HG03342 (cell line): Measurements from ENCODE around the gene RBAK.
"Not testable (repeated sequence)": the region's sequence is repeated elsewhere in the genome, so short reads cannot be mapped to it uniquely, and the experiment has no call there.

ENCODE experiments used
- ATAC-seq: cut with Tn5 transposase; IDR thresholded peaks from one replicate; pipeline ENCODE4 v1.9.1; 2021; ENCODE audit warnings: mild to moderate bottlenecking, moderate library complexity; ENCODE audit not compliant: unreplicated experiment

RBAK gene

DNA sequence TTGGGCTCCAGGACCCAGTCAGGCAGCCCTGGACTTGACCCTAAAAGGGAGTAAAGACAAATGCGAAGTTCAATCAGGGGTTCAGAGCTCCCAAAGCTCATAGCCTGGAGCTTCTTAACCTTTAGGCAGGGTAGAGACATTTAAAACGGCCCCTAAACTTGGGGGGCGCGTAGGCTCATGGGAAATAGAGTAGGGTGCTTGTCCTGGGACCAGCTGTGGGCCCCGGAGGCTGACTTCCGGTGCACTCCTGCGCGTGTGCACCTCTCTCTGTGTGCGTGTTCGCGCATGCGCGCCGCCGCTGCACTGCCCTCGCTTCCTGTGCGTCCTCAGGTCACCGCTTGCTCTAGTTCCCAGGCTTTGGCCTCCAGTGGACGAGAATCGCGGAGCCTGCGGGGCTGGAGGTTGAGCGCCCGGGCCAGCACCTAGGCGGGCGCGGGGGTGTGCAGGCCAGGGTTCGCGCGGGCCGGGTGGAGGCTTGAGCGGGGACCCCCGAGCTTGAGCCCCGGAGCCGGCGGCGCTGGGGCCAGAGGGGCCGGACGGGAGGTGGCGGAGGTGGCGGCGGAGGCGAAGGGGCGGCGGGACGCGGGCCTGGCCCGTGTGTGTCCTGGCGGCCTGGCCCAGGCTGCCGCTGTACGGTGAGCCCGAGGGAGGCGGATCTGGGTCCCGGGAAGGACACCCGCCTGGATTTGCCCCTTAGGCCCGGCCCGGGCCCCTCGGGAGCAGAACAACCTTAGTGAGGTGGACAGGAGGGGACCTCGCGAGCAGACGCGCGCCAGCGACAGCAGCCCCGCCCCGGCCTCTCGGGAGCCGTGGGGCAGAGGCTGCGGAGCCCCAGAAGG lies at the start of gene RBAK:
Gene RBAK, plus strand, starts transcription at position 303 of the 839 bp plus-strand sequence. CDS start 2,217 bp downstream, outside the sequence.
- peak; percentile 98 for ATAC-seq

DNA sequence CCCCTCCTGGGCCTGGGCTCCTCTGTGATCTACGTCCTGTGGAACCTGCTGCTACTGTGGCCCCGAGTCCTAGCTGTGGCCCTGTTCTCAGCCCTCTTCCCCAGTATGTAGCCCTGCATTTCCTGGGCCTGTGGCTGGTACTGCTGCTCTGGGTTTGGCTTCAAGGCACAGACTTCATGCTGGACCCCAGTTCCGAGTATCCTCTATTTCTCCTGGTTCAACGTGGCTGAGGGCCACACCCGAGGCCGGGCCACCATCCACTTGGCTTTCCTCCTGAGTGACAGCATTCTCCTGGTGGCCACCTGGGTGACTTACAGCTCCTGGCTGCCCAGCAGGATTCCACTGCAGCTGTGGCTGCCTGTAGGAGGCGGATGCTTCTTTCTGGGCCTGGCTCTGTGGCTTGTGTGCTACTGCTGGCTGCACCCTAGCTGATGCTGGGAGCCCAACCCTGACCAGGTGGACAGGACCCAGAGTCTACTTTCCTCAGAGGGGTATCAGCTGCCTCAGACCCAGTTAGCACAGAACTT lies 48.9 kb upstream of the RBAK start:
- no peak for ATAC-seq

- no peak for ATAC-seq
Observed at GRCh38 chr7:4998244-4998643, 47.4 kb upstream of the RBAK start.

DNA sequence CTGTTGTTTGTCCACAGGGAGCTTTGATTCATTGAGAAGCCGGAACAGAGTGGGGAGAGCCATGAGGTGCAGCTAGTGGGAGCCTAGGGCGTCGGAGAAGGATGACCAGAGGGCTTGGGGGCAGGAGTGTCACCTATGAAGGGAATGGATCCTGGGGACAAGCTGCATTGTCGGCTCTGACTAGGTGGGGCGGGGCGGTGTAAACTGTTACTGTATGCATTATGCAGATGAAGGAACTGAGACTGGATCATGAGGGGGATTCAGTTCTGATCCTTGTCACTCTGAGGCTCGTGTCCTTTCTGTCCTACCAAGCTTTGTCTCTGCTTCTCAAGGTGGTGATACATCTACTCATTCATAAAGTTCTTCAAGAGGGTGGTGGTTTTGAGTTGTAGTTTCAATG lies 46.8 kb upstream of the RBAK start:
- ATAC-seq = no peak

- ATAC-seq = no peak
Observed at GRCh38 chr7:4999369-4999950, 46.2 kb upstream of the RBAK start.

GRCh38 chr7:5001003-5001402 lies 44.7 kb upstream of the RBAK start:
- ATAC-seq = no peak

- no peak for ATAC-seq
Observed at GRCh38 chr7:5001911-5002310, 43.7 kb upstream of the RBAK start.

DNA sequence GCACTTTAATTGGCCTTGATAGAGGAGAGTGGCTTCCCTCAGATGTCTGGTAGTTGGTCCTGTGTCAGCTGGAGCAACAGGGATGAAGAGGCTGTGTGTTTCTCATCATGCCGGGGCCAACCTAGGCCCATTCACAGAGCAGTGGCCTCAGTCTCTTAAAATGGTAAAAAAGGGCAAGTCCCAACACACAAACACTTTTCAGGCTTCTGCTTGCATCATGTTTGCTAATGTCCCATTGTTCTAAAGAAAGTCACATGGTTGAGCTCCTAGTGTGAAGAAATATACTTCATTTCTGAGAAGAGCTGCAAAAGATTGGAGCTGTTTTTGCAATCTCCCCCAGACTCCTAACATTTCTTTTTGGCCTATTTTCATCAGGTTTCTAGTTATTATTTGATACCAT lies 40.6 kb upstream of the RBAK start:
- no peak for ATAC-seq

DNA sequence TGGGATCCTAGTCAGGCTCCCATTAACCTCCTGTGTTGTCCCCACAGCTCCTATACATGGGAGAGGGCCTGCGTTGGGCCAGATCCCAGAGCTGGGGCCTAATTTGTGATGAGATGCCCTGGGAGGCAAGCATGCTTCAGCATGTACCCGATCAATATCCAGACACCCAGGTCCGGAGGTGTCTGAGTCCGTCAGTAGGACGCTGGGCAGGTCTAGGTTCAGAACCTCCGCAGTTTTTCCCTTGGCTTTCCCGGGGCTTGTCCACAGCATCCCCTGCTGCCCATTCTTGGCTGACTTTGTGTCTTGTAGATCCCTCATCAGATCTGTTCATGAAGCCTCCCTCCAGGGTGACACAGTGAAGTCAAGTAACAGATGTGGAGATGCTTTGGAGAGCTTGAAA lies 32.7 kb upstream of the RBAK start:
- no peak for ATAC-seq

- ATAC-seq = not testable (repeated sequence)
Observed at GRCh38 chr7:5015936-5016335, 29.7 kb upstream of the RBAK start.

DNA sequence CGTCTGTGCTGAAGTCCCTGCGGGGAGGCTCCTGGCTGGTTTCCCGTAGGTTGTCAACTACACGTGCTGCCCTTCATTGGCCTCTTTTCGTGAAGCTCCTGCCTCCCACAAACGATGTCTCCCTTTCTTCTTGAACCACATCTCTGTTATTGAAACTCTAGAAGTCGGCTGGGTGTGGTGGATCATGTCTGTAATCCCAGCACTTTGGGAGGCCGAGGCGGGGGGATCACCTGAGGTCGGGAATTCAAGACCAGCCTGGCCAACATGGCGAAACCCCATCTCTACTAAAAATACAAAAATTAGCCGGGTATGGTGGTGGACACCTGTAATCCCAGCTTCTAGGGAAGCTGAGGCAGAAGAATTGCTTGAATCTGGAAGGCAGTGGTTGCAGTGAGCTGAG lies 28.0 kb upstream of the RBAK start:
- not testable (repeated sequence) for ATAC-seq

- no peak for ATAC-seq
Observed at GRCh38 chr7:5020098-5020497, 25.6 kb upstream of the RBAK start.

DNA sequence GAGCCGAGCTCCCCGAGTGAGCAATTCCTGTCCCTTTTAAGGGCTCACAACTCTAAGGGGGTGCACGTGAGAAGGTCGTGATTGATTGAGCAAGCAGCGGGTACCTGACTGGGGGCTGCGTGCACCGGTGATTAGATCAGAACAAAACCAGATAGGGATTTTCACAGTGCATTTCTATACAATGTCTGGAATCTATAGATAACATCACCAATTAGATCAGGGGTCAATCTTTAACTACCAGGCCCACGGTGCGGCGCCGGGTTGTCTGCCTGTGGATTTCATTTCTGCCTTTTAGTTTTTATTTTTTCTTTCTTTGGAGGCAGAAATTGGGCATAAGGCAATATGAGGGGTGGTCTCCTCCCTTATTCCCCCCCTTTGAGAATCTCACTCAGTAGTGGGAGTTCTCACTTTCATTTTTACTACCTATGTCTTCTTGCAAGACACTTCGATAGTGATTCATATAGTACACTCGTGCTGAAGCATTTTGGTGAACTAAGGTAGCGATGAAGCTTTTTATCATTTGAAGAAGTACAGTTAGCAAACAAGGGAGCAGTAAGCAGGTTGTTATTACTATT lies 24.6 kb upstream of the RBAK start:
- ATAC-seq = not testable (repeated sequence)

DNA sequence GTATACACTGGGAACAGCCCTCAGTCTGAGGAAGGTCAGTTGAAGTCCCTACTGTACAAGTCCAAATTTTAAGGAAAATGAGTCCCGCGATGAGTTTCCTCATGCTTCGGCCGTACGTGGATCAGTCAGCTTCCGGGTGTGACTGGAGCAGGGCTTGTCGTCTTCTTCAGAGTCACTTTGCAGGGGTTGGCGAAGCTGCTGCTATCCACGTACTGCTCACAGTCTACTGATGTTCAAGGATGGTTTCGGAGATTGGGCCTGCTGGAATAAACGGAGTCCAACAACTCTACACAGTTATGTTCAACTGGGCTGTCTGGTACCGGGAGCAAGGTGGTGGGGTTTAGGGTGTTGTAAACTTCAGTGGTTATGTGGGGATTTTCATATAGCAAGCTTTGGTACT lies 22.0 kb upstream of the RBAK start:
- ATAC-seq = not testable (repeated sequence)

DNA sequence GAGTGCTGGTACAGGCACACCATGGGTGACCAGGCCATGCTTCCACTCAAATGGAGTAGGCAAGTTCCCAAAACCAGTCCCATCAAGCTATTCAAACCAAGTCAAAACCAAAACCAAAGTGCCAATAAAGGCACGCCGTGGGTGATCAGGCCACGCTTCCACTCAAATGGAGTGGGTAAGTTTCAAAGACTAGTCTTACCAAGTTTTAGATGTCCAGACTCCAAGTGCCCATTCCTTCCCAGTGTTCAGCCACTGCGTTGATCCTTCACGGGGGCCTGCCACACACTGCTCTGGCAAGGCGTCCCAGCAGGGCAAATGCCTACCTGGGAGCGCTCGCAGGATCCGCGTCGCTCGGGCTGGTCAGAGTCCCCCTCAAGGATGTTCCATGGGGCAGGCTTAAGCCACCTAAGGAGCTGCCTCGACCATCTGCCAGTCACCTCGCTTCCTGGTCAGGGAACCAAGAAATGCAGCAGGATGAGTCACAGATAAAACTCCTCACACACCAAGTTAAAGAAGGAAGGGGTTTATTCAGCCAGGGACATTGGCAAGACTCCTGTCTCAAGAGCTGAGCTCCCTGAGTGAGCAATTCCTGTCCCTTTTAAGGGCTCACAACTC lies 17.8 kb upstream of the RBAK start:
- not testable (repeated sequence) for ATAC-seq

GRCh38 chr7:5033186-5033585 lies 12.5 kb upstream of the RBAK start:
- ATAC-seq = not testable (repeated sequence)

GRCh38 chr7:5035276-5035675 lies 10.4 kb upstream of the RBAK start:
- ATAC-seq = no peak

- no peak for ATAC-seq
Observed at GRCh38 chr7:5036446-5036845, 9.2 kb upstream of the RBAK start.

DNA sequence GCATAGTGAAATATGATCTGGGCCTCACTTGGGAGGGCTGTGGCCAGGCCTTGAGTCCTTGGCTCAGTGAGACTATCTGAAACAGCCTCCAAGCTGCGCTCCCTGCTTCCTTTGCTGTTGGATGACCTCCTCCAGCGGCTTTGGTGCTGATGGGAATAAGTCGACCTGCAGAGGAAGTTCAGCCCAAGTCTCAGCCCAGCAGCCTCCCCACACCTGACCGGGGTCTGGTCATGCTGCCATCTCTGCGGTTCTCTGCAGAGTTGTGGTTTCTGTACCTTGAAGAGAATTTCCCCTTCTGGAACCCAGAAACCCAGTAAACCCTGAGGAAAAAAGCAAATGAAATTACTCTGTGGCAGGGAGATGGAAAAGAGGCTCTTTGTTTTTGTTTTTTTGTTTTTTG lies 4.6 kb upstream of the RBAK start:
- no peak for ATAC-seq

- ATAC-seq = no peak
Observed at GRCh38 chr7:5043661-5044060, 2.0 kb upstream of the RBAK start.

- ATAC-seq = not testable (repeated sequence)
Observed at GRCh38 chr7:5046397-5046732, 705 bp downstream of the RBAK start.

GRCh38 chr7:5047127-5047526 lies 1.5 kb downstream of the RBAK start:
- ATAC-seq = not testable (repeated sequence)
